K562 (cell line): ENCODE measurements around the gene HNRNPF. TPM values are rescaled to one million over a fixed set of nuclear protein-coding genes. Genes with fewer than 3 reads are reported as not detected.

Experiments
- CTCFL ChIP-seq: IDR thresholded peaks from 2 replicates; pipeline ENCODE4 v1.6.1; 2011; ENCODE audit warnings: borderline replicate concordance, low read depth, mild to moderate bottlenecking, moderate library complexity, low read length; ENCODE audit not compliant: insufficient read depth, poor library complexity, severe bottlenecking
- FOXP1 ChIP-seq: sonication (generic); formaldehyde crosslinking; IDR thresholded peaks from 2 replicates; pipeline ENCODE4 v1.8.0; 2022; ENCODE audit warnings: mild to moderate bottlenecking, missing genetic modification reagents
- HNRNPUL1 ChIP-seq: fragments of 200-400 bp; formaldehyde crosslinking; IDR thresholded peaks from 2 replicates; pipeline ENCODE4 v1.6.1; 2017; ENCODE audit warnings: low read length
- MAX ChIP-seq: sonication (generic); formaldehyde crosslinking; IDR thresholded peaks from 2 replicates; pipeline ENCODE4 v1.9.0; 2022; ENCODE audit warnings: mild to moderate bottlenecking, missing genetic modification reagents
- MAZ ChIP-seq, 2 experiments: fragments of 450-650 bp in 1 of 2; sonication (generic) in 1 of 2; formaldehyde crosslinking; IDR thresholded peaks in 1 of 2; conservative IDR thresholded peaks in 1 of 2; 2 replicates each; pipeline versions ENCODE4 v1.4.0 to v1.5.0; 2020; ENCODE audit warnings: mild to moderate bottlenecking in 1 of 2, missing genetic modification reagents in 1 of 2
- MTA3 ChIP-seq: fragments of 450-650 bp; formaldehyde crosslinking; IDR thresholded peaks from 2 replicates; pipeline ENCODE4 v1.6.1; 2017; ENCODE audit warnings: mild to moderate bottlenecking, borderline replicate concordance
- PCBP2 ChIP-seq: fragments of 200-400 bp; formaldehyde crosslinking; IDR thresholded peaks from 2 replicates; pipeline ENCODE4 v1.6.1; 2018; ENCODE audit warnings: low read length, low read depth, mild to moderate bottlenecking, moderate library complexity; ENCODE audit not compliant: poor library complexity, severe bottlenecking
- SPI1 ChIP-seq: IDR thresholded peaks from 2 replicates; pipeline ENCODE4 v1.6.1; 2011; ENCODE audit warnings: low read depth, low read length, control low read depth, borderline replicate concordance
- SRSF1 ChIP-seq: fragments of 200-400 bp; formaldehyde crosslinking; IDR thresholded peaks from 2 replicates; pipeline ENCODE4 v1.6.1; 2017; ENCODE audit warnings: mild to moderate bottlenecking, low read depth, low read length, moderate library complexity
- SRSF3 ChIP-seq: fragments of 200-400 bp; formaldehyde crosslinking; IDR thresholded peaks from 2 replicates; pipeline ENCODE4 v1.6.1; 2016; ENCODE audit warnings: mild to moderate bottlenecking, low read length, moderate library complexity; ENCODE audit not compliant: insufficient read depth
- STAT5A ChIP-seq: IDR thresholded peaks from 2 replicates; pipeline ENCODE4 v1.6.1; 2012; ENCODE audit warnings: low read length, inconsistent platforms, borderline replicate concordance
- THRA ChIP-seq: fragments of 450-650 bp; IDR thresholded peaks from 2 replicates; pipeline ENCODE4 v1.6.1; 2017; ENCODE audit warnings: mild to moderate bottlenecking, moderate library complexity
- ZHX1 ChIP-seq: fragments of 150-350 bp; conservative IDR thresholded peaks from 2 replicates; pipeline ENCODE4 v1.6.1; 2014; ENCODE audit warnings: low read length
- ZKSCAN1 ChIP-seq: fragments of 150-350 bp; IDR thresholded peaks from 2 replicates; pipeline ENCODE4 v1.6.1; 2016; ENCODE audit warnings: low read depth, low read length
- ZNF134 ChIP-seq: fragments of 250-450 bp; sonication (Bioruptor Pico); conservative IDR thresholded peaks from 2 replicates; pipeline ENCODE4 v1.4.0; 2020
- ZNF165 ChIP-seq: fragments of 250-450 bp; sonication (Bioruptor Pico); IDR thresholded peaks from 2 replicates; pipeline ENCODE4 v1.4.0; 2020; ENCODE audit warnings: borderline replicate concordance
- ZNF232 ChIP-seq: sonication (generic); formaldehyde crosslinking; IDR thresholded peaks from 2 replicates; pipeline ENCODE4 v1.8.0; 2022; ENCODE audit warnings: mild to moderate bottlenecking, missing genetic modification reagents
- ZNF778 ChIP-seq: fragments of 450-650 bp; formaldehyde crosslinking; IDR thresholded peaks from 2 replicates; pipeline ENCODE4 v1.4.0; 2020; ENCODE audit warnings: mild to moderate bottlenecking, moderate library complexity
- polyA plus RNA-seq, 8 experiments: library from polyadenylated mRNA; depleted of rRNA in 4 of 8; stranded (reverse) in 5 of 8; unstranded in 3 of 8; fragments of >200 nt; fragmentation: Nextera tagmentation in 2 of 8; fragmentation: Illumina TruSeq in 1 of 8; extraction: Ambion mirVana in 2 of 8; extraction: Trizol in 1 of 8; gene quantifications; 2 replicates each; pipeline versions ENCODE4 v1.2.1 to v1.2.3, GENCODE V29; 2011 to 2014; ENCODE audit warnings: inconsistent platforms in 1 of 8, missing spikeins in 1 of 8
- total RNA-seq, 7 experiments: library from RNA; depleted of rRNA in 6 of 7; stranded (reverse); fragments of >200 nt in 6 of 7; fragmentation: Illumina TruSeq in 2 of 7; extraction: Trizol in 2 of 7; gene quantifications; 2 replicates each; pipeline versions ENCODE4 v1.2.1 to v1.2.3, GENCODE V29; 2011 to 2021; ENCODE audit warnings: low replicate concordance in 1 of 7

The HNRNPF gene
- total and polyA plus RNA-seq, 9 of the 15 experiments (the other 6 are each of a cell fraction or from before 2014, with no cell fraction given), result 192 to 489 (median 416) TPM

- no peak for TF ChIP-seq ZNF165
- no peak for TF ChIP-seq SRSF3
- no peak for TF ChIP-seq ZNF134 (CRISPR knock-in tag)
- no peak for TF ChIP-seq SRSF1
- TF ChIP-seq ZNF778 (CRISPR knock-in tag), result no peak
- TF ChIP-seq ZHX1, result no peak
- TF ChIP-seq HNRNPUL1, result no peak
- no peak for TF ChIP-seq THRA
- TF ChIP-seq PCBP2, result no peak
- peak; percentile 70 for TF ChIP-seq CTCFL
- TF ChIP-seq ZKSCAN1, result peak; percentile 69
- peak; percentile 27; the same call in 1 of the 2 replicates for TF ChIP-seq SPI1
- peak; percentile 57; the same call in 1 of the 2 replicates for TF ChIP-seq MTA3
- no peak for TF ChIP-seq MAX
- no peak for TF ChIP-seq FOXP1
- peak in 1 of 2 experiments; percentile 89; a peak in 2 of 4 replicates for TF ChIP-seq MAZ (CRISPR knock-in tag; conservative IDR thresholded peaks at IDR 0.05 in 1 of 2, IDR thresholded peaks at IDR 0.05 in 1 of 2)
- TF ChIP-seq STAT5A, result no peak
- TF ChIP-seq ZNF232 (CRISPR knock-in tag), result no peak
Observed at GRCh38 chr10:43348511-43349312, 60.3 kb downstream of the HNRNPF start (continued).
